BLaER1 treated with 17β-estradiol and CSF1 and Interleukin-3, amounts not matched to agents 10 nM and 100 nM (cell line): Measurements from ENCODE around the gene LDLRAD2.

Source experiments
- H3K27ac ChIP-seq, 11 experiments: shearing (Covaris generic); formaldehyde crosslinking; 2 replicates each; pipeline ENCODE4 v1.8.1; 2022
- H3K27me3 ChIP-seq, 11 experiments: shearing (Covaris generic); formaldehyde crosslinking; 2 replicates each; pipeline ENCODE4 v1.8.1; 2022
- H3K36me3 ChIP-seq, 11 experiments: shearing (Covaris generic); formaldehyde crosslinking; 2 replicates each; pipeline ENCODE4 v1.8.1; 2022
- H3K4me1 ChIP-seq, 10 experiments: shearing (Covaris generic); formaldehyde crosslinking; 2 replicates each; pipeline ENCODE4 v1.8.1; 2022
- H3K4me2 ChIP-seq, 11 experiments: shearing (Covaris generic); formaldehyde crosslinking; 2 replicates each; pipeline ENCODE4 v1.8.1; 2022
- H3K4me3 ChIP-seq, 10 experiments: shearing (Covaris generic); formaldehyde crosslinking; 2 replicates each; pipeline ENCODE4 v1.8.1; 2022
- H3K9ac ChIP-seq, 11 experiments: shearing (Covaris generic); formaldehyde crosslinking; 2 replicates each; pipeline ENCODE4 v1.8.1; 2022
- H3K9me3 ChIP-seq, 11 experiments: shearing (Covaris generic); formaldehyde crosslinking; replicated peaks in 1 of 11; 2 replicates each; pipeline ENCODE4 v1.8.1; 2022
- H4K20me1 ChIP-seq, 11 experiments: shearing (Covaris generic); formaldehyde crosslinking; 2 replicates each; pipeline ENCODE4 v1.8.1; 2022
- Cebpa-rat ChIP-seq, 11 experiments: shearing (Covaris generic); IDR thresholded peaks; 2 replicates each; pipeline ENCODE4 v1.8.1; 2022

LDLRAD2 gene

DNA sequence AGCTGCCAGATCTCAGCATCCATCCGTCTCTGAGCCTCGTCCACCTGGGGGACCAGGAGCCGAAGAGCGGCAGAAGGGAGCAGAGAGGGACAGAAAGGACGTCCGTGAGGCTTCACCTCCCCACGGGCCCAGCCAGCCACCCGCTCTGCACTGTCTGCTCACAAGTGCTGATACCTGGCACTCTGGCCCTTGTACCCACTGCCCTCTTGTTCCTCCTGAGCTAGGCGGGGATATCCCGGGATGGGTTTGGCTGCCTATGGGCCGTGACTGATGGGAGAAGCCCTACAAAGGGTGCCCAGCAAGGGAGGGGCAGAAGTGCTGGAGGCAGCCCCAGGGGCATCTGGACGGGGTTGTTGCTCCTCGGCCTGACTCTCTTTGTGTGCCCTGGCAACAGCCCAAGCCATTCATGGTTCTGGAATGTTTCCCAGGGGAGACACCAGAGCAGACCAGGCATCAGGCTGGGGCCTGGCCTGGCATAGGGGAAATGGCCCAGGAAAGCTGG, 57.6 kb downstream of the LDLRAD2 start:
- Histone ChIP-seq H3K27me3 (no peaks in the 10 kb centered on the region), H3K9me3 (no peaks in the 10 kb centered on the region), H3K4me2 (peak overlapping the region in 6 of 11 experiments; percentile 15 to 54 (median 43); a peak in 11 of 22 replicates), H3K4me3 (no peak overlapping the region), H3K36me3 (peaks cover 0 to 72% (median 37%) of the 10 kb centered on the region in 11 experiments; a peak in 14 of 22 replicates), H3K27ac (peak overlapping the region in 2 of 11 experiments; percentile 11 to 13; a peak in 3 of 22 replicates), H3K9ac (peak overlapping the region in 3 of 11 experiments; percentile 9 to 27 (median 13); a peak in 2 of 22 replicates), H3K4me1 (peaks cover 13 to 65% (median 55%) of the 10 kb centered on the region in 10 experiments), H4K20me1 (peaks cover 0 to 18% (median 0%) of the 10 kb centered on the region in 11 experiments; a peak in 1 of 22 replicates)
- TF ChIP-seq Cebpa-rat (IDR thresholded peaks at IDR 0.05), result no peak

DNA sequence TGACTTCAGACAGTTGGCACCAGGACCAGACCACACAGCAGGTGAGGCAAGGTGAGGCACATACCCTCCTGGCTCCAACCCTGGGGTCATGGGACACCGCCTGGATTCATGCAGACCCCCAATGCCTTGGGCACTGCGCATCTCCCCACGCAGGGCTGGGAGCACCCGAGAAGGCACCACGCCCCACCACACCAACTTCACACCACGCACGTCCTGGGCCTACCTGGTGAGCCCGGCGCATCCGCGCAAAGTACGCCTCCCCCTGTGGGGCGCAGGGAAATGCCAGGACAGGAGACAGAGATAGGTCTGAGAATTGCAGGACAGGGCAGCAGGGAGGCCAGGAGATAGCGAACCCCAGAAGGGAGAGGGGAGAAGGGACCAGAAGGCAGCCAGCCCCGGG, 58.5 kb downstream of the LDLRAD2 start:
- H3K4me1 ChIP-seq, result peaks cover 9 to 61% (median 51%) of the 10 kb centered on the region in 10 experiments
- peaks cover 0 to 72% (median 36%) of the 10 kb centered on the region in 11 experiments; a peak in 15 of 22 replicates for H3K36me3 ChIP-seq
- no peak for TF ChIP-seq Cebpa-rat (IDR thresholded peaks at IDR 0.05)
- no peaks in the 10 kb centered on the region for H3K9me3 ChIP-seq
- peaks cover 0 to 20% (median 0%) of the 10 kb centered on the region in 11 experiments; a peak in 2 of 22 replicates for H4K20me1 ChIP-seq
- no peak overlapping the region for H3K4me3 ChIP-seq
- no peak overlapping the region for H3K27ac ChIP-seq
- no peak overlapping the region for H3K9ac ChIP-seq
- H3K27me3 ChIP-seq, result no peaks in the 10 kb centered on the region
- peak overlapping the region in 3 of 11 experiments; percentile 28 to 54 (median 44); a peak in 3 of 22 replicates for H3K4me2 ChIP-seq

DNA sequence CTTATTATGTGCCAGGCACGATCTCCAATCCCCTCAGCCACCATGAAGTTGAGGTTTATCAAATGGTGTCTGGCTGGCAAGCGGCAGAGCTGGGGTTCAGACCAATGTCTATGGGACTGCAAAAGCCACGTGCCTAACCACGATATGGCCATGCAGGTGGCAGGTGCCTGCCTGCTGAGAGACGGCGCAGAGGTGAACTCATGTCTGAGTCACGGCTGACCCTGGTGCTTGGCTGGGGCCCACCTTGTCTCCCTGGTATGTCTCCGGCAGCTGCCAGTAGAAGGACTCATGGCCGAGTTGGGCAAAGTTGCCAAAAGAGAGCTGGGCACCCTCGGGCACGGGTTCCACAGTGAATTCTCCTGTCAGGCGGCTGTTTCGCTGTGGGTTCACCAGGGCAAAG, 59.9 kb downstream of the LDLRAD2 start:
- H3K27ac ChIP-seq, result no peak overlapping the region
- H3K4me3 ChIP-seq, result no peak overlapping the region
- H4K20me1 ChIP-seq, result peaks cover 0 to 28% (median 0%) of the 10 kb centered on the region in 11 experiments; a peak in 2 of 22 replicates
- H3K27me3 ChIP-seq, result no peaks in the 10 kb centered on the region
- no peak overlapping the region; a peak in 2 of 22 replicates for H3K9ac ChIP-seq
- H3K36me3 ChIP-seq, result peaks cover 0 to 83% (median 46%) of the 10 kb centered on the region in 11 experiments; a peak in 18 of 22 replicates
- H3K9me3 ChIP-seq, result no peaks in the 10 kb centered on the region
- peak overlapping the region in 8 of 11 experiments; percentile 18 to 61 (median 37); a peak in 13 of 22 replicates for H3K4me2 ChIP-seq
- no peak for TF ChIP-seq Cebpa-rat (IDR thresholded peaks at IDR 0.05)
- peaks cover 0 to 47% (median 38%) of the 10 kb centered on the region in 10 experiments; a peak in 15 of 20 replicates for H3K4me1 ChIP-seq

DNA sequence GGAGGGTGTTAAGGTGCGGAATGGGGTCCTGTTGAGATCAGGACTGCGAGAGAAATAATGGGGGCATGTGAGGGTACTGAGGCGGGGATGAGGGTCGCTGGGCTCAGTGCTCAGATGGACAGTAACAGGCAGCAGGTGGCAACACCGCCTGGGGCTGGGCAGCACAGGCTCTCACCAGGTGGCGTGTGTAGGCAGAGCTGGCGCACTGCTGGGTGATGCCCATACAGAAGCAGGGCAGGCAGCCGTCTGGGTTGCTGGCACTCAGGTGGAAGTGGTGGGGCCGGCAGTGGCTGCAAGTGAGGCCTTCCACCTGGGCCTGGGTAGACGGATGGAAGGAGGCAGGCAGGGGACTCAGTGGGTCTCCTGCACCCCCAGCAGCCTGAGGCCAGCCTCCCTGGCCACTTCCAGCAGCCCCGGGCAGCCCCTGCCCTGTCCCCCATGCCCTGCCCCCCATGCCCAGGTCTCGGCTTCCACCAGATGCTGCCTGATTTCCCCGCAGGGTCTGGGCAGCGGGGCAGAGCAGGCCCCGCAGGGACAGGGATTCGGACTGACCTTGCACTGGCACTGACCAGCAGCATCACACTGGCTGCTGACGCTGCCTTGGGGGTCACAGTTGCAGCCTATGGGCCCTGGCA, 60.5 kb downstream of the LDLRAD2 start:
- peaks cover 0 to 41% (median 31%) of the 10 kb centered on the region in 10 experiments; a peak in 14 of 20 replicates for H3K4me1 ChIP-seq
- peak overlapping the region in 8 of 11 experiments; percentile 18 to 61 (median 37); a peak in 13 of 22 replicates for H3K4me2 ChIP-seq
- peaks cover 0 to 89% (median 46%) of the 10 kb centered on the region in 11 experiments; a peak in 18 of 22 replicates for H3K36me3 ChIP-seq
- no peaks in the 10 kb centered on the region for H3K27me3 ChIP-seq
- TF ChIP-seq Cebpa-rat (IDR thresholded peaks at IDR 0.05), result no peak
- no peak overlapping the region for H3K4me3 ChIP-seq
- no peak overlapping the region for H3K27ac ChIP-seq
- peak overlapping the region in 1 of 11 experiments; percentile 18; a peak in 2 of 22 replicates for H3K9ac ChIP-seq
- H3K9me3 ChIP-seq, result no peaks in the 10 kb centered on the region
- H4K20me1 ChIP-seq, result peaks cover 0 to 28% (median 0%) of the 10 kb centered on the region in 11 experiments; a peak in 2 of 22 replicates

DNA sequence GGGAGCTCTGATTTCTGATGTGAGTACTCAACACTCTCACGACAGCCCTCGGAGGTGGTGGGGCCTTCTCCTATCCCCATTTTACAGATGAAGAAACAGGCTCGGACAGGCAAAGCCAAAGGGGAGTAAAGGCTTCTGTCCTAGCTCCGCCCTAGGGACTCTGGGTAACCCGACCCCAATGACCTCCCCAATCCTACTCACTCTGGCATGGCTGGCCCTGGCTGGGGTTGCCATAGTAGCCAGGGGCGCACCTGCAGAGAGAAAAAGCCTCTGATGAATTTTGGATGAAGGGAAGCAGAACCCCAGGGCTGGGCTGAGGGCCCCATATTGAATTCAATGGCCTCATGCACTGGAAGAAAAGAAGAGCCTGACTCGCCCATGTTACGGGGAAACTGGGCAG, 61.1 kb downstream of the LDLRAD2 start:
- Histone ChIP-seq H3K4me1 (peaks cover 0 to 35% (median 26%) of the 10 kb centered on the region in 10 experiments; a peak in 13 of 20 replicates), H3K27ac (no peak overlapping the region), H4K20me1 (peaks cover 0 to 28% (median 0%) of the 10 kb centered on the region in 11 experiments; a peak in 2 of 22 replicates), H3K9me3 (no peaks in the 10 kb centered on the region), H3K4me3 (no peak overlapping the region), H3K27me3 (no peaks in the 10 kb centered on the region), H3K4me2 (0 out of 22 replicates have a peak overlapping the region, but pooled peaks of 1 of the 11 experiments have one; percentile 61), H3K9ac (no peak overlapping the region), H3K36me3 (peaks cover 0 to 94% (median 52%) of the 10 kb centered on the region in 11 experiments; a peak in 18 of 22 replicates)
- no peak for TF ChIP-seq Cebpa-rat (IDR thresholded peaks at IDR 0.05)

DNA sequence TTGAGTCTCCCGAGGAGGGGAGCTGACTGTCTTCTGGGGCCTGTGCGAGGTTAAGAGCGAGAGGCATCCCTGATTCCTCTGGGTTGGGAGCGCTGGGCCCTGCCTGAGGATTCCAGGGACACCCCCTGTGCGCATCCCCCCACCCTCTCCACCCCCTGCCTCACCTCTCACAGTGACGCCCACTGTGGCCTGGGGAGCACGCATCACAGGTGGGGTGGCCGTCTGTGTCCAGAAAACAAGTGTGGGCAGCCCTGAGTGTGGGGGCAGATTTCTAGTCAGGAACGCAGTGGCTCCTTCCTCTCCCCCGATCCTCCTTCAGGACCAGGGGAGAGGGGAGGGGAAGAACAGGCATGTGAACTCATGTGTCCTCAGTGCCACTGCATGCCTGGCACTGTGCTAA, 61.7 kb downstream of the LDLRAD2 start:
- TF ChIP-seq Cebpa-rat (IDR thresholded peaks at IDR 0.05), result no peak
- Histone ChIP-seq H4K20me1 (peaks cover 0 to 28% (median 0%) of the 10 kb centered on the region in 11 experiments; a peak in 2 of 22 replicates), H3K9me3 (no peaks in the 10 kb centered on the region), H3K4me1 (peaks cover 0 to 33% (median 25%) of the 10 kb centered on the region in 10 experiments; a peak in 13 of 20 replicates), H3K36me3 (peaks cover 0 to 95% (median 58%) of the 10 kb centered on the region in 11 experiments; a peak in 18 of 22 replicates), H3K4me2 (no peak overlapping the region), H3K27ac (no peak overlapping the region), H3K4me3 (no peak overlapping the region), H3K9ac (no peak overlapping the region), H3K27me3 (no peaks in the 10 kb centered on the region)

DNA sequence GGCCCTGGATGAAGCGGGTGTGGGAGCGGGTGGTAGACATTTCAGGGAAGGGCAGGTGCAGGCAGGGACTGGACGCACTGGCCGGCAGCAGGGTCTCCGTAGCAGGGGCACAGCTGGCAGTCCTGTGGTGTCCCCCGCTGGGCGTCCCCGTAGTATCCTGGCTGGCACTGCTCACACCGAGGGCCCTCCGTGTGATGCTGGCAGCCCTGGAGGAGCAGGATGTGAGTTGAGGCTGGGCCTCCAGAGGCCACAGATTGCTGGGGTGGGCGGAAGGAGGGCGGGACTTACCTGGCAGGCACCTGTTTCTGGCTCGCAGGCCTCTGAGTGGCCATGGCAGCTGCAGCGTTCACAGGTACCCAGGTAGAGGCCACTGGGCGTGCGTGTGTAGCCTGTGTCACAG, 62.3 kb downstream of the LDLRAD2 start:
- no peak overlapping the region for H3K27ac ChIP-seq
- H3K4me1 ChIP-seq, result peaks cover 0 to 30% (median 25%) of the 10 kb centered on the region in 10 experiments; a peak in 13 of 20 replicates
- TF ChIP-seq Cebpa-rat (IDR thresholded peaks at IDR 0.05), result no peak
- H3K36me3 ChIP-seq, result peaks cover 0 to 98% (median 62%) of the 10 kb centered on the region in 11 experiments; a peak in 18 of 22 replicates
- no peaks in the 10 kb centered on the region for H3K9me3 ChIP-seq
- H3K27me3 ChIP-seq, result no peaks in the 10 kb centered on the region
- H3K9ac ChIP-seq, result no peak overlapping the region
- no peak overlapping the region for H3K4me3 ChIP-seq
- H3K4me2 ChIP-seq, result no peak overlapping the region
- peaks cover 0 to 28% (median 0%) of the 10 kb centered on the region in 11 experiments; a peak in 2 of 22 replicates for H4K20me1 ChIP-seq
